ENCODE data around the gene DLGAP5.

Gene DLGAP5

GRCh38 chr14:55180006-55180405, 11.4 kb downstream of the DLGAP5 start:
- DNase-seq: no peak

GRCh38 chr14:55170526-55170925, 20.9 kb downstream of the DLGAP5 start:
- no peak for DNase-seq

- no peak for DNase-seq
These were observed 30.4 kb downstream of the DLGAP5 start for GRCh38 chr14:55160989-55161388.

DNA sequence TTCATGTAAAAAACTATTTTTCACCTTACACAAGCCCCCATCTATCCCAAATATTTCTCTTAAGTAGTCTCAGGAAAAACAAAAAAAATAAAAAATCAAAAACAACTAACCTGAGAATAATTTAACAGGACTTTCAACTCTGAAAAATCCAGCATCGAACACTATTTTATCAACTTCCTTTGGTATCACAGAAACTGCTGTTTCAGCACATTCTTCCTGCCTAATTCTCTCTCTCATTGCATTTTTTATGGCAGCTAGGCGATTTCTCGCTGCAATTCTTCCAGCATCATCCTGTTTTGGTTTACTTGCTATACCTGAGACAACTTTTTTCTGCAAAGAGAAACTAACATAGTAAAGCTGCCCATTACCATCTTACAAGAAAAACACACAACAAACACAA, 33.0 kb downstream of the DLGAP5 start:
- DNase-seq: no peak

- no peak for DNase-seq
These were observed 34.3 kb downstream of the DLGAP5 start for GRCh38 chr14:55157080-55157479.

DNA sequence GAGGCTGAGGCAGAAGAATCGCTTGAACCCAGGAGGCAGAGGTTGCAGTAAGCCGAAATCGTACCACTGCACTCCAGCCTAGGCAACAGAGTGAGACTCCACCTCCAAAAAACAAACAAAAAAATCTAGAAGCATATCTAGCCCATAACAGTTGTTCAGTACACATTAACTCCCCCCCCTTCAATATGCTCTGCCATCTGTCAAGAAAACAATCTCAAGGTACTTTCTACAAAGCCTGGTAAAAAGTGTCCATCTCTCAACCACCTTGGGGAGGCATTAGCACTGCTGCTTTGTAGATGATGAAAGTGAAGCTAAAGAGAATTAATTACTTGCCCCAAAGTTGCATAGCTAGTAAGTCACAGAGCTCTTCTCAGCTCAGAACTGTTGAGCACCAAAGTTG, 37.4 kb downstream of the DLGAP5 start:
- DNase-seq: no peak

DNA sequence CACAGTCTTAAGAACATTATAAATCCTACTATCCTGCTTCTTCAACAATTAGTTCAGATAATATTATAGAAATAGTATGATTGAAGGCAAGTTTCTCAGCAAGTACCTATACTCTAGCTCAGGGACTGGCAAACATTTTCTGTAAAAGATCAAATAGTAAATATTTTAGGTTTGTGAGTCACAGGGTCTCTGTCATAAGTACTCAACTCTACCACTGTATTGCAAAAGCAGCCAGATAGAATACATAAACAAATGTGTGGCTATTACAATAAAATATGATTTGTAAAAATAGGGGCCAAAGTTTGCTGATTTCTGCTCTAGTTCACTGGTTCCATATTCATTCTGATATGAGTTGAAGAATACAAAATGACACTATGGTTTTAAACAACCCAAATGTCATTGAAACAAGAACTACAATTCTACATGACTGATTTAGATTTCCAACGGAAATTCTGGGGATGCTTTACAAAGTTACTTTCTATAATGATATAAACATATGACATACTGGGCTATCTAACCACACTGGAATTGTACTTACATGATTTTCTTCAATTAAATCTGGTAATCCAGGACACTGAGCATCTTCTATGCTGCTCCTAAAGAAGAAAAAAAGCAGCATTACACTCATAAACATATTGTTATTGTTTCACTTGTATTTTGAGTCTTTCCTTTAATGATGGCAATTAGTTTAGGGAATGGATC, 39.2 kb downstream of the DLGAP5 start:
- no peak for DNase-seq

DNA sequence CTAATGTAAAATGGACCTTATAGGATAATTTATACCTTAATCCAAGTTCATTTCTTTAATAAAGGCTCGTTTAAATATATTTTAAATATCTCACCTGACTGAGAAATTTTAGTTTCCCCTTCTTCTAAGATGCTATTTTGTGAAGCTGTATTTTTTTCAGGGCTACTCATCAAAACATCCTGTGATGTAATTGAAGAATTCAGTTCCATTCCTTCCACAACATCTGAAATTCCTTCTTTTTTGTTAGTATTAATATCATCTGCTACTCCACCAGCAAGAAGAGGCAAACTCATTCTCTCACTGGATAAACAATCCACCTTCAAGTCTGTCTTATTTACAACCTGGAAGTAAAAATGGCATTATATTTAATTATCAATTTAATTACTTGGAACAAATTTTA, 39.8 kb downstream of the DLGAP5 start:
- DNase-seq: no peak

- DNase-seq: no peak
These were observed 45.0 kb downstream of the DLGAP5 start for GRCh38 chr14:55146425-55146824.

DNA sequence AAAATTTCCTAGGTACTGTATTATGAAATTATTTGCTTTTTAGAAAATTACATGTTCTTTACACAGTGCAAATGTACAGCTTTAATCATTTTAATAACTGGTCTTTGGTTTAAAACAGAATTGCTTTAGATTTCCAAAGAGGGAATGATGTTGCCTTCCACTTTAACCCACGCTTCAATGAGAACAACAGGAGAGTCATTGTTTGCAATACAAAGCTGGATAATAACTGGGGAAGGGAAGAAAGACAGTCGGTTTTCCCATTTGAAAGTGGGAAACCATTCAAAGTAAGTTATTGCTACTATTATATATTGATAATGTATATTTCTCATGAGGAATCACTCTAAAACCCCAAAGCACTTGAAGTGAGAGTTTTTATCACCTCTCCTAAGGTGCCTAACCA, 48.9 kb downstream of the DLGAP5 start:
- no peak for DNase-seq

- DNase-seq: no peak
These were observed 49.6 kb downstream of the DLGAP5 start for GRCh38 chr14:55141825-55142224.

DNA sequence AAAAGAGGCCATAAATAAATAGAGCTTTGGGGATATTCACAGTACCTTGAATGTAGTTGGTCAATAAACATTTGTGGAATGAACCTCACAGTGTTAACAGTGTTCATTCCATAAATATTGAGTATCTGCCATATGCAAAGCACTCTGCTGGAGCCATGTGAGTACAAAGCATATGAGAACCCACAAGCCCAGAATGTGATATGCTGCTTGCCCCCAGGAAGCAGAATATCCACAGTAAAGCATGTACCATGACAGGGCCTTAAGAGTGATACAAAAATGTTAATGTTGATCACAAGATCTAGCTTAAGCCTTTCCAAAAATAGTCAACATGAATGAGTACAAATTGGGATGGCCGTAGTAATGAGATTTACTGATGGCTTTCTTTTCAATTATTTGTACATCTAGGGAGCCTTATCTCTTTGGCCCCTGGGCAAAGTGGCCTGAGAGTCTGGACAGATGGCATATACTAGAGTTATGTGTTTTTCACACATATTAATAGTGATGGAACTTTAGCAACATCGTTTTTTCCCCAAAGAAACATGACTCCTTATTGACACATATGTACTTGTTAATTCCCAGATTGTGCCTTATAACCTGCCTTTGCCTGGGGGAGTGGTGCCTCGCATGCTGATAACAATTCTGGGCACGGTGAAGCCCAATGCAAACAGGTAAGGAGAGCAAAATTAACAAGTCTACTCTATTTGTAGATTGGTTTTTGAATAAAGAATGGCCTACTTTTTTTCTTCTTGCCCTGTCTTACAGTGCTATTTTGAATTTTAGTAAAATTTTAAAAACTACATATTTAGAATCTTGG, 51.5 kb downstream of the DLGAP5 start:
- DNase-seq: no peak

DNA sequence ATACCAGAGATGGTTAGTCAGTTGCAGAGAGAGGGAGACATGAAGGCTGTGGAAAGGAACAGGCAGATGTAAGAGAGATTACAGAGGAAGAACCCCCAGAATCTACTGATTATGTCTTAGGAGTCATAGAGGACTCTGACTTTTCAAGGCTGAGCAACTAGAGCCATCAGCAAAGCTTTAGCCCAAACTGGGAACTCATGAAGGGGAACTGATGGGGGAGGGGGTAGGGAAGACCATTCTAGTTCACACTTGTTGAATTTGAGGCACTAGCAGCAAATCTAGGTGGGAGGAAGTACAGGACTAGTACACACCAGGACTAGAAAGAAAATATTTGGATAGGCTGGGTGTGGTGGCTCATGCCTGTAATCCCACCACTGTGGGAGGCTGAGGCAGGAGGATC, 52.2 kb downstream of the DLGAP5 start:
- DNase-seq: no peak

DNA sequence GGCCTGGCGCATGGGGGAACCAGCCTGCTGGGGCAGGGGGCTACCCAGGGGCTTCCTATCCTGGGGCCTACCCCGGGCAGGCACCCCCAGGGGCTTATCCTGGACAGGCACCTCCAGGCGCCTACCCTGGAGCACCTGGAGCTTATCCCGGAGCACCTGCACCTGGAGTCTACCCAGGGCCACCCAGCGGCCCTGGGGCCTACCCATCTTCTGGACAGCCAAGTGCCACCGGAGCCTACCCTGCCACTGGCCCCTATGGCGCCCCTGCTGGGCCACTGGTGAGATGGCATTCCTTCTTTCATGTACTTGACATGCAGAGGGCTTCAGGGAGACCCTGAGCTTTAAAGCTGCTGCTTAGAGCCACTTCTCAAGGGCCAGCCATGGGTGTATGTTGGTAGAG, 53.3 kb downstream of the DLGAP5 start:
- DNase-seq: no peak

- DNase-seq: no peak
These were observed 54.2 kb downstream of the DLGAP5 start for GRCh38 chr14:55136885-55137786.

- no peak for DNase-seq
These were observed 55.1 kb downstream of the DLGAP5 start for GRCh38 chr14:55136241-55136640.

- no peak for DNase-seq
These were observed 58.0 kb downstream of the DLGAP5 start for GRCh38 chr14:55133416-55133815.

- no peak for DNase-seq
These were observed 59.8 kb downstream of the DLGAP5 start for GRCh38 chr14:55131370-55132137.

DNA sequence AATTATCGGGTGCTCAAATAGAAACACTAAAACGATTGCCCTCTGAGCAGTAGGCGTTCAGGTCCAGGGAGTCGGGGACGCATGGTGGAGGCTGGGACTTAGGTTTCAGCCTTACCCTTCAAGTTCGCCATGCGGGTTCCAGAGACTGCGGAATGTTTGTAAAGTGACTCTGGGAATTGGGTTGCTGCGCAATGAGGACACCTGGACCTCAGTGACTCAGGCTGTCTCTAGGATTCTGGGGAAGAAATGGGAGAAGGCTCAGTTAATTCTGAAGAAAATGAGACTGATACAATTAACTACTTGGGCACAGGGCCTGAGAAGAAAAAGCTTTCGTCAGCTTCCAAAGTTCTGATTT, 61.2 kb downstream of the DLGAP5 start:
- no peak for DNase-seq

DNA sequence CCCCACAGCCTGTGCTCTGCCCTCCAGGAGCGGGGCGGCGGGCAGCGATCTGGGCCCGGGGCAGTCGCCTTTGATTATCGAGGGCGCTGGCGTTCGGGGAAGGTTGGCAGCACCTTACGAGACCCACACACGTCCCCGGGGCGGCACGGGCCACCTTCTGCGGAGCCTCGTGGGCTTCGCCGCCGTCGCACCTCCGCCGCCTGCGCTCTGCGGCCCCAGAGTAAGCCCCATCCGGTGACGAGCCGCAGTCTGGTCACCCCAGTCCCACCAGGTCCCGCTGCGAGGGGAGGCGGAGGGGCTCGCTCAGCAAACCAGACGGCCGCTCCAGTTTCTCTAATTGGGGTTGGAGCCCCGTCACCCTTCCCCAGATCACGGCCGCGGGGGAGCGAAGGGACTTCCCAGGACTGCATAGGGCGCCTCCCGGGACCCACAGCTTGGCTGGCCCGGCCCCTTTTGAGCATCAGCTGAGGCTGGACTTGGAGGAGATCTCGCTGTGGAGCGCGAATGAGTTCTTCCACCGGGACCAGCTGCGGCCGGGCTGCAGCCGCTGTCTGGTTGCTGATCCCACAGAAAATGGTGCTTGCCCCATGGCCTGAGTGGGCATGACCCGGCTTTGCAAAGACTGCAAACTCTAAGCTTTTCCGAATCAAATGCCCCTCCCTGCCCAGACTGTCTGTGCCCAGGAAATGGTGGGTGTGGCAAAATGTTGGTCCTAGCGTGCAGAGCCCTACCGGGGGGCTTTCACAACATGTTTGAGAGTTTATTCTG, 61.8 kb downstream of the DLGAP5 start:
- peak; percentile 30 for DNase-seq

GRCh38 chr14:55129086-55129427, 62.3 kb downstream of the DLGAP5 start, which contains the start of gene LGALS3:
Gene LGALS3, plus strand, starts transcription at chr14:55129252. Its CDS starts 8,122 bp downstream, at chr14:55137374.
- DNase-seq: peak; percentile 24

Measured in activated naive CD4-positive, alpha-beta T cell treated with anti-CD3 and anti-CD28 coated beads, Interleukin-2, amount 50 U/mL, for 16 hours (primary cell).